K562 (cell line): ENCODE results near the gene CHCHD1. TPM values are rescaled to one million over a fixed set of nuclear protein-coding genes. Genes with fewer than 3 reads are reported as not detected.

Source experiments
- ARID2 ChIP-seq: fragments of 450-650 bp; IDR thresholded peaks from 2 replicates; pipeline ENCODE4 v1.6.1; 2017; ENCODE audit warnings: antibody characterized with exemption, mild to moderate bottlenecking
- CREB3L1 ChIP-seq: fragments of 450-650 bp; IDR thresholded peaks from 2 replicates; pipeline ENCODE4 v1.6.1; 2014; ENCODE audit warnings: low read depth, mild to moderate bottlenecking, moderate library complexity, borderline replicate concordance
- EWSR1 ChIP-seq: fragments of 450-650 bp; IDR thresholded peaks from 2 replicates; pipeline ENCODE4 v1.6.1; 2018; ENCODE audit warnings: borderline replicate concordance, mild to moderate bottlenecking, low read depth, moderate library complexity; ENCODE audit not compliant: partially characterized antibody
- FOS ChIP-seq: IDR thresholded peaks from 3 replicates; pipeline ENCODE4 v1.6.1; 2011; ENCODE audit not compliant: insufficient read length; ENCODE audit errors: extremely low read depth
- HMGXB4 ChIP-seq: sonication (generic); formaldehyde crosslinking; IDR thresholded peaks from 2 replicates; pipeline ENCODE4 v1.8.1; 2023; ENCODE audit warnings: mild to moderate bottlenecking, missing genetic modification reagents
- HNRNPH1 ChIP-seq: fragments of 200-400 bp; formaldehyde crosslinking; optimal IDR thresholded peaks from 2 replicates; pipeline ENCODE3; 2017; ENCODE audit warnings: low read depth, mild to moderate bottlenecking, low read length, moderate library complexity
- MEF2D ChIP-seq: conservative IDR thresholded peaks from 2 replicates; pipeline ENCODE4 v1.6.1; 2016; ENCODE audit warnings: low read depth, missing genetic modification characterization, missing compliant biosample characterization
- MLX ChIP-seq, 2 experiments: fragments of 450-650 bp in 1 of 2; sonication (generic) in 1 of 2; formaldehyde crosslinking; conservative IDR thresholded peaks; 2 replicates each; pipeline versions ENCODE4 v1.4.0 to v1.8.1; 2020 to 2022; ENCODE audit warnings: mild to moderate bottlenecking in 1 of 2, missing genetic modification reagents in 1 of 2
- MTA1 ChIP-seq: fragments of 450-650 bp; IDR thresholded peaks from 2 replicates; pipeline ENCODE4 v1.6.1; 2017; ENCODE audit warnings: borderline replicate concordance
- NCOA4 ChIP-seq: fragments of 450-650 bp; IDR thresholded peaks from 2 replicates; pipeline ENCODE4 v1.6.1; 2018; ENCODE audit warnings: mild to moderate bottlenecking; ENCODE audit not compliant: partially characterized antibody
- SMAD4 ChIP-seq: fragments of 250-450 bp; sonication (Bioruptor Pico); conservative IDR thresholded peaks from 2 replicates; pipeline ENCODE4 v1.8.0; 2021; ENCODE audit warnings: inconsistent platforms, mild to moderate bottlenecking, moderate library complexity
- SMARCE1 ChIP-seq: fragments of 450-650 bp; IDR thresholded peaks from 2 replicates; pipeline ENCODE4 v1.7.1; 2016; ENCODE audit warnings: mild to moderate bottlenecking
- STAT6 ChIP-seq: sonication (generic); formaldehyde crosslinking; IDR thresholded peaks from 2 replicates; pipeline ENCODE4 v1.8.1; 2023; ENCODE audit warnings: mild to moderate bottlenecking, missing genetic modification reagents
- TAF7 ChIP-seq: fragments of 450-650 bp; IDR thresholded peaks from 2 replicates; pipeline ENCODE4 v1.6.1; 2016; ENCODE audit warnings: missing genetic modification characterization, missing compliant biosample characterization
- ZNF133 ChIP-seq: fragments of 250-450 bp; sonication (Bioruptor Pico); IDR thresholded peaks from 2 replicates; pipeline ENCODE4 v1.4.0; 2020; ENCODE audit warnings: mild to moderate bottlenecking
- ZNF217 ChIP-seq: sonication (generic); formaldehyde crosslinking; IDR thresholded peaks from 2 replicates; pipeline ENCODE4 v1.8.0; 2022; ENCODE audit warnings: mild to moderate bottlenecking, missing genetic modification reagents
- ZNF57 ChIP-seq: fragments of 450-650 bp; formaldehyde crosslinking; IDR thresholded peaks from 2 replicates; pipeline ENCODE4 v1.4.0; 2020; ENCODE audit warnings: mild to moderate bottlenecking, moderate library complexity
- ZNF764 ChIP-seq: fragments of 250-450 bp; sonication (Bioruptor Pico); IDR thresholded peaks from 2 replicates; pipeline ENCODE4 v1.4.0; 2020; ENCODE audit warnings: low read depth, mild to moderate bottlenecking, moderate library complexity
- ZNF785 ChIP-seq: fragments of 250-450 bp; sonication (Bioruptor Pico); IDR thresholded peaks from 2 replicates; pipeline ENCODE4 v1.4.0; 2020; ENCODE audit warnings: mild to moderate bottlenecking
- polyA plus RNA-seq, 8 experiments: library from polyadenylated mRNA; depleted of rRNA in 4 of 8; stranded (reverse) in 5 of 8; unstranded in 3 of 8; fragments of >200 nt; fragmentation: Nextera tagmentation in 2 of 8; fragmentation: Illumina TruSeq in 1 of 8; extraction: Ambion mirVana in 2 of 8; extraction: Trizol in 1 of 8; gene quantifications; 2 replicates each; pipeline versions ENCODE4 v1.2.1 to v1.2.3, GENCODE V29; 2011 to 2014; ENCODE audit warnings: inconsistent platforms in 1 of 8, missing spikeins in 1 of 8
- total RNA-seq, 7 experiments: library from RNA; depleted of rRNA in 6 of 7; stranded (reverse); fragments of >200 nt in 6 of 7; fragmentation: Illumina TruSeq in 2 of 7; extraction: Trizol in 2 of 7; gene quantifications; 2 replicates each; pipeline versions ENCODE4 v1.2.1 to v1.2.3, GENCODE V29; 2011 to 2021; ENCODE audit warnings: low replicate concordance in 1 of 7

CHCHD1 gene
- total and polyA plus RNA-seq, 9 of the 15 experiments (the other 6 are each of a cell fraction or from before 2014, with no cell fraction given) = 52.9 to 126 (median 83.4) TPM

GRCh38 chr10:73781879-73782748, at the start of gene CHCHD1 (continued):
- TF ChIP-seq STAT6 (CRISPR knock-in tag) (no peak; the same call in 1 of the 2 replicates), MLX (CRISPR knock-in tag; conservative IDR thresholded peaks at IDR 0.05) (no peak), MTA1 (no peak), SMAD4 (CRISPR knock-in tag) (0 out of 2 replicates have a peak, but pooled peaks have one; percentile 62), ZNF57 (CRISPR knock-in tag) (no peak), CREB3L1 (peak; percentile 63; the same call in 1 of the 2 replicates), ARID2 (no peak), NCOA4 (no peak), FOS (no peak), ZNF764 (CRISPR knock-in tag) (no peak), HNRNPH1 (no peak), EWSR1 (no peak), ZNF785 (CRISPR knock-in tag) (no peak), ZNF217 (CRISPR knock-in tag) (no peak), MEF2D (tag) (0 out of 2 replicates have a peak, but pooled peaks have one; percentile 56), ZNF133 (CRISPR knock-in tag) (no peak), HMGXB4 (CRISPR knock-in tag) (no peak; the same call in 1 of the 2 replicates), TAF7 (tag) (peak; percentile 90), SMARCE1 (peak; percentile 54; the same call in 1 of the 2 replicates)
